GM19193 (cell line): ENCODE measurements around the gene CDC6.

Experiments used
- POLR2A ChIP-seq: IDR thresholded peaks from 4 replicates; pipeline ENCODE4 v1.6.1; 2011; ENCODE audit not compliant: insufficient read depth, insufficient read length; ENCODE audit errors: extremely low read depth

CDC6 gene

GRCh38 chr17:40315678-40316570 lies 28.2 kb downstream of the CDC6 start:
- TF ChIP-seq POLR2A = no peak

DNA sequence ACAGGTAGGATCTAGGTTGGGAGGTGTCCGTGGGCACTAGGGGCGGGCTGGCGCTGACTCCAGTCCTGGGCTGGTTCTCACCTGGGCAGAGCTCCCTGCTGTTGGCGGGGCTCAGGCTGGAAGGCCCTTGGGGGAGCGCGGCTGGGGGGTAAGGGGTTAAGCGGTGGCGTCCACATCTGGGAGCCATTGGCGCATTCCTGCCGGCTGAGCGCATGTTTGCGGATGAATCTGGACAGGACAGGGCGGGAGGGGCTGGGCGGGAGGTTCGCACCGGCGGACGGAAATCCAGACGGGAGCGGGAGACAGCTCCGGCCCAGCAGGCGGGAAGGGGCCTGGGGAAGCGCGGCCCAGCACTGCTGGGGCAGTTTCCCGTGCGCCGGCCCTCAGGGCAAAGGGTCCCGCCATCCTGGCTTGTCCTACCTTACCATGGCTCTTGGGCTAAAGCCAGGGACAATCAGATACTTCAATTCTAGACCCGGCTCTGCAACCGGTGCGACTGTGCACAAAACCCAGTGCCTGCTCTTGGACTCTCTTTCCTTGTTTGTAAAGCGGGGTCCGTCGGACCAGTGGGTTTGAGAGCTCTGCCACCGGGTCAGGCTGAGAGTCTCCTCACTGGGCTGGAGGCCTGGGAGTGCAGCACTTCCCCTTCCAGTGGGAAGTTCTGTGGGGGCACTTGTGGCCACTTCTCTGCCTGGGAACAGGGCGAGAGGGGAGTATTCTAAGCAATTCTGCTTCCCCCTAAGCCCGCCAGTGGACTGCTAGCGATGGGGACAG lies 29.1 kb downstream of the CDC6 start:
- TF ChIP-seq POLR2A = no peak

- TF ChIP-seq POLR2A = no peak
Observed at GRCh38 chr17:40317345-40317873, 29.7 kb downstream of the CDC6 start.

- peak; percentile 72 for TF ChIP-seq POLR2A
Observed at GRCh38 chr17:40317880-40318829, 30.5 kb downstream of the CDC6 start.

DNA sequence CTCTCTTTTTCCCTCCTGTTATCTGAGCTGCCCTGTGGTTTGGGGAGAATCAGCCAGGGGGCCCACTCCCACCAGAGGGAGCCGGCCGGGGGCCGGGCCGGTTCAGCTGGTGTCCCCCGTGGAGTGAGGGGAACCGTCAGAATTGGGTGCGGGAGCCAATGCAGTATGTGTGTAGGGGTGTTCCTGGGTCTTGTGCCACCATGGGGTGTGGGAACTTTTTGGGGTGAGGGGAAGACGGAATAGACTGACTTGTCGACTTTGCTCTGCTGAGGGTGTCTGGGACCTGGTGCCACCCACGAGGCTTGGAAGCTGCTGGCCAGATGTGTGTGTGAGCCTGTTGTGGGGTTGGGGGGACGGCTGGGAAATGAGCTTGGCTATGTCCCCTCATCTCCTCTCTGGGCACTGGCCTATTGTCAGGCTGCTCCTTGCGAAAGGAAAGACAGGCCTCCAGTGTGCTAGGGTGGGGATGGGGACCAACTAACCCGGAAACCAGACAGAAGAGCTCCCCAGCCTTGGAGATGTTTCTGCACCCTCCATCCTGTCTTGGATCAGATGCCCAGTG lies 31.2 kb downstream of the CDC6 start:
- TF ChIP-seq POLR2A = no peak

DNA sequence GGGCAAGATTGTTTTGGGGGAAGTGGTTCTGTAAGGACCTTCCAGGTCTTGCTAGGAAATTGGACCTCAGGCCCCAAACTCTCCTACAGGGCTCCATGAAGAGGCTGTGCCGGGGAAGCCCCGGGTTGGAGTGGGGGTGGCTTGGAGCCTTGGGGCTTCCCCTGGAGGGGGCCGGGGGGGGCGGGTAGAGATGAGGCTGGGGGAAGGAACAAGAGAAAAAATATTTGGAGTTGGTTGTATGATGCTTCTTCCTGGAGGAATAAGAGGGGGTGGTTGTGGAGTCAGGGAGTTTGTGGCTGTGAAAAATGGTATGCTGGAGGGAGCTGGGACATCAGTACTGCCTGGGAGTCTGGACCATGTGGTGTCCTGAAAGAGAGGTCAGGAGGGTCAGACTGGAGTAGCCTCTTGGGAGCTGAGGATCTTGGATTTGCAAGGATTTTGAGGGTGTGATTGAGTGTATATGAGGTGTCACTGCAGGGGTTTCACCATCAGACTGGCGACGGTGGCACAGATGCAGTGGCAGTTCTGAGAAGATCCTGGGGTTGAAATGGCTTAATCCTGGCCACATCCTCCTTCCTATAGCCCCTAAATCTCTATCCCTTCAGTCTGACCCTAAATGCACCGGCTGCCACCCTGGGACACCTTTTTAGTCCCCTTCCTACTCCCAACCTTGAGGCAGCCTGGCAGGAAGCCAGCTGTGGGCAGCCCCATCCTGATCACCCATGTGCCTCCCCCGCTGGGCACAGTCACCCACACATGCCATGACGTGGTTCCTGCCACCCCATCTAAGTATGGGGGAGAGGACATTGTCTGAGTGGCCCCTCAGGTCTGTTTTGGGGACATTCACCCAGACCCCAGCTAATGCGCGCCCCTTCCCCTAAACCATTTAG lies 32.2 kb downstream of the CDC6 start:
- no peak for TF ChIP-seq POLR2A

DNA sequence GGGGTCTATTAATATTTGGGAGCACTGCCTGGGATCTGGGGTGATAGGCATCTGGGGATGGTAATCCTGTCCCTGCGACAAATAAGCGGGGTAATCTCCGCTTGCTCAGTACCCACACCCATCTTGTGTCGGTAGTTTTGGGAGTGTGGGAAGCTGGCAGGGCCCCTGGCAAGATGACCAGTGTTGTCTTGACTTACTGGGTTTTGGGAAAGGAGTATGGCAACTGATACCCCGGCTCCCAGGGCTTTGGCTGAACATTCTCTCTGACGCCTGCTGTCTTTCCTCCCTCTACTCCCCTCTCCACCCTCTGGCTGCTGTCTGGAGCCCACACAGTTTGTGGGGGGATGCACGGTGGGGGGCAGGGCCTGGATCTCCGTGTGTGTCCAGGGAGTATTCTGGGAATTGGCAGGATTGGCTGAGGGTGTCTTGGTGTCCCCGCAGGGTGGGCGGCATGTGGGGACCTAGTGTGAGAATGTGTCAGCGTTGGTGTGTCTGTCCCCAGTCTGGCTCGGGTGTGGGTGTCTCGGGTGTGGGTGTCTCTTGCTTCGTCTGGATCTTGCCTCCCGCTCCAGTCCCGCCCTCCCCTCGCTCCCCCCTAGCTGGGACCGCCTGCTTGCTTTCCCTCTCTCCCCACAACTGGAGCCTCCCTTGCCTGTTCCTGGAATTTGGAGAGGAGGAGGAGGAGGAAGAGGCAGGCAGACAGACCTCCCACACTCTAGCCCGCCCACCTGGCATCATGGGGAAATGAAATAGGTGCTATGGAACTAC lies 33.3 kb downstream of the CDC6 start:
- no peak for TF ChIP-seq POLR2A

GRCh38 chr17:40321524-40321929 lies 33.8 kb downstream of the CDC6 start:
- TF ChIP-seq POLR2A = no peak

DNA sequence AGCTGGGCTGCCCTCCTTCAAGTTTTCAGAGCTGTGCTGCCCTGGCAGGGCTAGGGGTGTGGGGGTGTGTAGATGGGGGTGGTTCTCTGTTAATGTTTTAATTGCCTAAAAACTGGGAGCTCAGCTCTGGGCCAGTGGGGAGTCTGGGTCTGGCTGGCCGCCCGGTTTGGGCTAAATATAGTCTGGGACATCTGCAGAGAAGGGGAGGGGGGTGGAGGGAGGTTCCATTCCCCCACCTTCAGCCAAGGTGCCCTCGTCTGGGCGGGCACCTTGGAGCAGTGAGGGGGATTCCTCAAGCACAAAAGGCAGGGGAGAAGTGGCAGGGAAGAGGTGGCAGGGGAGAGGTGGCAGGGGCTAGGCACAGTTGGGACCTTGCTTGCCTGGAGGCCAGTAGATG lies 34.3 kb downstream of the CDC6 start:
- no peak for TF ChIP-seq POLR2A

DNA sequence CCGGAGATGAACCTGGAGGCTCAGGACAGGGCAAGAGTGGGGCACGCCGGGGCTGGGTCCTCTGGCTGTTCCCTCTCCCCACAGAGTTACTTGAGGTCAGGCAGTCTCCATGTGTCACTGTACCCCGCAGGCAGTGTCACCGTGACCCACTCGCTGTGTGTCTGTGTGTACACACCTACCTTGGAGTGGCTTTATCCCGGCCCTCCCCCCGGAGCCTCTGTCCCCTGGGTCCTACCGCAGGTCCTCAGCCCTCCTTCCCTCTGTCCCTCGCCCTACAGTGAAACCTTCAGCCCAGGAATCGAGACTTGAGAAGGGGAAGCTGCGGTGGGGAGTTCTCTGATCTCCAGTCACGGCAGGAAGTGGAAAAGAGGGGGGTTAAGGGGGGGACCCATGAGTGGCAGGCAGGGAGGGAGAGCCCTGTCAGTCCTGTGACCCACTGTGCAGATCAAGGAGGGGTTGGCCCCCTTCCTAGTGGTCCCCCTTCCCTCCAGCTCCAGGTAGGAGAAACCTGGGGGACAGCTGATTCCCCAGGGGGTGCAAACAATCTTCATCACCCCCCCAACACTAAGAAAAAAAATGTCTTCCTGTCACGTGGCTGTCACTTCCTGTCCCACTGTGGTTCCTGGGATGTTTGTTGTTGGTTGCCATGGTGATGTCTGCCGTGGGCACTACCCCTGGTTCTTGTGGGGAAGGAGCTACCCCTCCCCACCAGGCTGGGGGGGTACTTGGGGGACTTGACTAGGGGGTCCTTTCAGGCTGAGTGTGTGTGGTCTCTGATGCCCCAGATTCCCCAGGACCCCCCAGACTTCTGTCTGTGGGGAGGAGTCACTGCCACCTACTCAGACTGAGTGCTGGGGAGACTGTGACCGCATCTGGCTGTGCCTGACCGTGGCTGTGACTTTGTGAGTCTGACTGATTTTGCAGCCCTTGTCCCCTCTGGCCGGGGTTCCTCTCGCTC lies 35.0 kb downstream of the CDC6 start:
- TF ChIP-seq POLR2A = peak; percentile 69
